NCI-H146 (cell line): Measurements from ENCODE around the gene MARCHF3.
A peak's percentile ranks its signal among the peaks of the same experiment; 100 is the strongest.
"Not testable (repeated sequence)": the region's sequence is repeated elsewhere in the genome, so short reads cannot be mapped to it uniquely, and the experiment has no call there.

Experiments used
- DNase-seq: peaks from one replicate; lab custom pipeline; 2025; lab: John Stamatoyannopoulos, UW

Gene MARCHF3

DNA sequence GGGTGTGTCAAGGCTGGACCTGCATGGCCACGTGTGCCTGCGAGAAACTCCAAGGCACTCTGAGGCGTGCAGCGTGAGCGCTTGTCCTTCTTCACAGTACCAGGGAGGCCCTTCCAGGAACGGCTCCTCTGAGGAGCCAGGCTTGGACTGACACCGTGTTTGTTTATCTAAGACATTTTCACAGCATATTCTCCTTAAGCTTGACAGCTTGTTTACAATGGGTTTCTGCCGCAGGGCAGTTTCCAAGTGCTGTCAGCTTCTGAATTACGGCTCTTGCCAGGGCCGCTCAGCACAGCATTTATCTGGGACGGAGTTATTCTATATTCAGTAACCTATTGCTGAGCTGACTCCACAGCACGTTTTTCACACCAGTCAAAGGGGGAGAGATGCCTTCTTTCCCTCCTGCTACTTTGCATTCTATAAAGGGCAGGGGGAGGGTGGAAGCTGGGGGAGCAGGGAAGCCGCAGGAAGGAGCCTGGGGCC is 155.0 kb downstream of the MARCHF3 start:
- no peak for DNase-seq

DNA sequence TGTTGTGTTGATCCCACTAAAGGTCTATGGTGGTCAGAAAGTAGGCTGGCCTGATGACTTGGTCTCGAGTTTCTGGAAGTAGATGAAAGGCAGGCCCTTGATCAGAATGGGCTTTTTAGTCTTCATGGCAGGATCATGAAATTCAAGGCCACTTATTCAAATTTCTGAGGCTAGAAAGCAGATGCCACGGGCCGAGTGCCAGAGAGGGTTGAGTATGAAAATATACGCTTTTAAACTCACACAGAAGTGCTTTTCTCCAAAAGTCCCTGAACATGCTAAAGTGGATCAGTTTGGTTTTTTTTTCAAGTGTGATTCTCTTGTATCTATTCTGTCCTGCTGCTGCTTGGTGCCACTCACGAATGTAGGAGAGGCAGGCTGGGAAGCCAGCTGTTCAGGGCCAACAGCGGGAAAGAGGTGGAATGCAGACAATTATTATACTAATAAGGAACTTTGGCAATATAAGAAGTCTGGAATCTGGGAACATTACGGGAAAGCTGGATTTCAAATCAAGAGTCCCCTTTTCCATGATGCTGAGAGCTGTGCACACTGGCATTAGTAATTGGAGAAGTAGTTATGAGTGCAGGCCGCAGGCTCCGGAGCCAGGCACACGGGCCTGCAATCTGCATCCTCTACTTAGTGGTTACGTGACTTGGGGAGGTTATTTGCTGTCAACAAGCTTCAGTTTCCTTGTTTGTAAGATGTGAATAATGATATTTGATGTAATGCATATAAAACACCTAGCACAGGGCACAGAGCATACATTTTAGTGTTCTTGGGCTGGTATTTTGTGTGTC is 157.6 kb downstream of the MARCHF3 start:
- DNase-seq = no peak

DNA sequence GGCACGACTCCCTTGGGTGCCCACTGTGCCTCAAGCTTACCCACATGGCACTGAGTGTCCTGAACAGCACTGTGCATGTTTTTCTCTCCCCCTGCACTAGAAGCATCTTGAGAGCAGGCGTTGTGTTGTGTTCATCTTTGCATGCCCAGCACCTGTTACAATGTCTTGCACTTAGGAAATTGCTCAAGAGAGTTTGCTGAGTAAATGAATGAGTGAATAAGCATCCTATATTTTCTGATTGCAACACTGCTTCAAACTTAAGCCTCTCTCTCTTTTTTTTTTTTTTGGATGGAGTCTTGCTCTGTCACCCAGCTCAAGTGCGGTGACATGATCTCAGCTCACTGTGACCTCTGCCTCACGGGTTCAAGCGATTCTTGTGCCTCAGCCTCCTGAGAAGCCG is 158.9 kb downstream of the MARCHF3 start:
- DNase-seq = no peak

DNA sequence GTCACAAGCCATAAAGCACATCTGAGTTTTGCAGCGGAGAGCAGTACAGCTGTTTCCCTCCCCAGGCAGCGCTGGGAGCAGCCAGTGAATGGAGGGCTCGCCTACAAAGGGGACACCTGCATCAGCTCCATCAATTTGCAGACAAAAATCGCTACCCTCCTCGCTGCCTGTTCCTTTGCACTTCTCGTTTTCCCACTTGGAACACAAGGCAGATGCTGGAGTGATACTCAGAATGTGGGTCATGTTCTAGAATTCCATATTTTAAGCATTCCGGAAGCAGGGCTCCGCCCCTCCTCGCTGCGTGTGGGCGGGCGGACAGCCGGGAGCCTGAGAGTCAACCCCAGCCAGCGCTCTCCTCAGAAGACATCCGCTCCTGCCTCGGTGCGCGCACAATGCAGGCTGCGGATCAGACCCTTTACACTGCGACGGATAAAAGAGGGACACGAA is 161.3 kb downstream of the MARCHF3 start:
- no peak for DNase-seq

DNA sequence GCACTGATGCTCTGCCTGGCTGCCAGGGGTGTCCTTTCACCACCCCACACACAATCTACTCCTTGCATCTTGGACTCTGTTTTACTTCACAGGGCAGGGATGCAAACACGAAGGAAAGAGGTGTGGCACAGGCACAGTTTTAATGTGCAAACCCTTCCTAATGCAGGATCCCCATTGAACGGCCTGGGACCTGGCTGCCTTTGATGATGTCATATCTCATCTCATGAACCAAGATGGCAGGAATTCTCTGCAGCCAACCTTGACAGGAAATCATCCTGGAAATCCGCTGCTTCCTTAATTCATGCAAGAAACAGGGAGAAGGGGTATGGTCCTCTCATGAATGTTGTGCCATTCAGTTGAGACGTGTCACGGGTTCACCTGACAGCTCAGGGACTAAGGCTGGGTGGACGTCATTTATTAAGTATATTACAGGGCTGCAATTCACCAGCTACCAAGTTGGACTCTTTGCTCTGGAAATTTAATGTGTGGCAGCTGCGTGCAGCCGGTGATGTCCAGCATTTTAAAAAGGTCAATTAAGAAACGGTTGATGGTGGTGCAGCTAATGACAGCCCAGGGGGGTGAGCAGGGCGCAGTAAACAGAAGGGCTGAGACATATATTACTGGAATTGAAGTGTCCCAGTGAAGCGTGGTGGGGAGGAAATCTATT is 161.9 kb downstream of the MARCHF3 start:
- peak; percentile 2 for DNase-seq

DNA sequence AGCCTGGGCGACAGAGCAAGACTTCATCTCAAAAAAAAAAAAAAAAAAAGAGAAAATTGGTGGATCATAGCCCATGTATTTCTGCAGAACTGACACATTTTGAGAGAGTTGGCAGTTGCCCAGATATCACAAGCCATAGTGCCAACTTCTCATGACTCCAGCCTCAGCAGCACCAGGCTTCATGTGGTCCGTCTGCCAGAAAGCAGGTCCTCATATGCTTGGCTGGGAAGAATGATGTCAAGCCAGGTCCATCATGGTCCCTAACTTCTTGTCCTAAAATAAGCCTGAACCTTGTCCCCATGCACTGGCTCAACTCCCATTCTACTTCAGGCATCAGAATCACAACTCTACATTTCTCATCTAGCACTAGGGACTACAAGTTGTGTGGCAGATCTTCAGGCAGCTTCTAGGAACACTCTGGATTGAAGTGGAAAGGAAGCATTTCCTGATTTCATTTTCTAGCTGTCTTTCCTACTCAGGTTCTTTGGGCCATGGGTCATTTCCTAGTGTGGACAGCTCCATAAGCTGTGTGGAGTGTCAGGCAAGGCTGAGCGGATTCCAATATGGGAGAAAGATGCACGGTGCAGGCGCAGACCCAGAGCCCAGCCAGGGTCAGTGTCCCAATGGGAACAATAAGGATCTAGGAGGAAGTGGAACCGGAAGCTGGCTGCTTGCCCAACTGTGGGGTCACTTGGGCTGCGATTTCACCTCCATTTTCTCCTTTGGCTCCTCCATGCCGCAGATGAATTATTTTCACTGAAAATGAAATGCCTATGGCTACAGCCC is 163.3 kb downstream of the MARCHF3 start:
- no peak for DNase-seq

DNA sequence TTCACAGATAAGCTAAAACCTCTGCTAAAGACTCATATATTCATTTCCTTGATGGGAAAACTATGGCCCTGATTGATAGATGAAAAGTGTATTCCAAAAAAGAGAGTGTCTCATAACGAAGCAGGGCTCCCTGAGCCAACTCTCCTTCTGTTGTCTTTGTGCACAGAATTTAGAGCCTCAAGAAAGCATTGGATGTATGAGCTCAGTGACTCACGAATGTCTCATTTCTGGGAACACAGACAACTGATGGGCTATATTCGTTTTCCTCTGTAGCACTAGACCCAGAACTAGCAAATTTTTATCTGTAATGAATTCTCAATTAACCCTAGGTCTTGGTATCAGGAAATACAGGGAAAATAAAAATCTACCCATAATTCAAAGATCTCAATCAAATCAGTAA is 165.1 kb downstream of the MARCHF3 start:
- DNase-seq = no peak

DNA sequence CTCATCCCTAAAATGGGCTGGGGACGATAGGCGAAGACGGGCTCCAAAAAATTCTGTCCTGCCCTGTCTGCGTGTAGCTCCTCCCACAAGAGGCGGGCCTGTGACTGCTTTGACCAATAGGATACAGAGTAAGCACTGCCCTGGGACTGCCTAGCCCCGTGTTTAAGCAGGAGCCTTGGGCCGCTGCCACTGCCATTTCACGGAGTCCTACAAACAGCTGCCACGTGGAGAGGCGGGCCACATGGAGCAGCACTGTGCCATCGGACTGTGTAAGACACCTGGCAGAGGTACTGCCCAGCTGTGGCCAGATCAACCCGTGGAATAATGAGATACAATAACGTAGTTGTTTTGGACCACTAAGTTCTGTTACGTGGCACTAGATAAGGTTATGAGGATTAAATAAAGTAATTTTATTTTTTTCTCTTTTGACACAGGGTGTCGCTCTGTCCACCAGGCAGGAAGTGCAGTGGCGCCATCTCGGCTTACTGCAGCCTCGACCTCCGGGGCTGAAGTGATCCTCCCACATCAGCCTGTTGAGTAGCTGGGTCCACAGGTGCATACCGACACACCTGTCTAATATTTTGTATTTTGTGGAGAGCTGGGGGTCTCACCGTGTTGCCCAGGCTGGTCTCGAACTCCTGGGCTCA is 166.2 kb downstream of the MARCHF3 start:
- no peak for DNase-seq

DNA sequence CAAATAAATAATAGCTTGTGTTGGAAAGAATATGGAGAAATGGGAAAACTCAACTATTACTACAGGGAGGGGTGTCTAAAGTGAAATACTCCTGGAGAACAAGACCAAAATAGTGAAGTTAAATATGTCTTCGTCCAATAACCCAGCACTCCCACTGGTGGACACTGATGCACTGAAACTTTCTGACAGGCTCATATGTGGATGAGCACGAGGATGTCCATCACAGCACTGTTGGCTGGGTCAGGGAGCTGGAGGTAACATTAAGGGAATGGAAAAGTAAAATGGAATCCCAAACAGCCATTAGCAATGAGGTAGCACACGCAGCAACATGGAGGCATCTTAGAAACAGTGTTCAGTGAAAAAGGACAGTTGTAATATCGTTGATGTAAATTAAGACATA is 167.0 kb downstream of the MARCHF3 start:
- DNase-seq = no peak

DNA sequence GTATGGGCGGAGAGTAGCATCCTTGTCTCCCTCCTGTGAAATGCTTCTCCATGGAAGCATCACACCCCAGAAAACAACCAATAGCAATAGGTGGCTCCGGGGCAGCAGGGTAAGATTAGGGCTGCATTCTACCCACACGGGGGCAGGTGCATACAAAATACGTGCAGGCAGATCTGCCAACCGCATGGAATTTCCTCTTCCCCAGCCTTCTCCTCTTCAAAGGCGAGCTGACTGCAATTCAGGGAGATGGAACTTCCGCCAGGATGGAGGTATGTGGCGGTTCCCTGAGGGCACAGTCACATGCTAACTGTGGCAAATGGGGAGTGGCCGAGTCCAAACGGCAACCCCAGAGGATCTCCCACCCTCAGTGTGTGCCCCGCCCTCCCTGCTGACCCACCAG is 171.9 kb downstream of the MARCHF3 start:
- no peak for DNase-seq

DNA sequence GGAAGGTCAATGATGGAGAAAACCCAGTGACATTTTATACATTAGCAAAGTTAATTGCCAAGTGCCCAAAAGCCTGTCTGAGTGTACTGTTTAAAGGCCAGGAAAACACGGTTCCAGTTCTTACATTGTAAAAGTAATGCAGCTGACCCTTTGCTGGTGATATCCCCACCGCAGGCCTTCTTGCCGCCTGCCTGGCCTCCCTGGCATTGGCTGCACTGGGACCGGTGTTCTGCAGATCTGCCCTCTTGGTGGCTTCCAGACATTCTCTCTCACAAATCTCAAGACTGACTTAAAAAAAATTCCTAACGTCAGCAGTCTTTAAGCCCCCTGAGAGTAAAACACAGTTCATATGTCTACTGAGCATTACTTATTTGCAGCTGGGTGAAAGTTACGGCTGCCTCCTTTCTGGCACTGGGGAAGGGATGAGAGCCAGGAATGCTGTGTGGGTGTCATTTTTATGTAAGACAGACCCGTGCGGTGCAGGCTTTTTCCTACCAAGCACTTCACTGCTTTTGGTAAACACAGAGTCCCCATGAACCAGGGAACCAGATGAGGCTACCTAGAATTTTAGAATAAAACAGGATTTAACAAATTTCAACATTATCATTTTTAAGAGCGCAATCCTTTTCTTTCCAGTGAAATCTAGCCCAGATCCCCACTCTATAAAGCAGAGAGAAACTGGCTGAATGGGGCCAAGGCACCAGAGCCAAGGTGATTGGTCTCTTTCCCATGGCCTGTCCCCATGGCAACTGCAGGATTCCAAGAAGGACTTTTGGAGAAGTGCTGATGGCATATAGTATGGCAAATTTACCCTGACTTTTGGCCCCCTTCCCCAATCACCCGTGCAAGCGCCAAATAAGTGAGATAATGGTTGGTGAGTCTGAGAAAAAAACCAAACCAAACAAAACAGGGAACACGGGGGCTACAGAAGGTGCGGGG is 172.6 kb downstream of the MARCHF3 start:
- no peak for DNase-seq

DNA sequence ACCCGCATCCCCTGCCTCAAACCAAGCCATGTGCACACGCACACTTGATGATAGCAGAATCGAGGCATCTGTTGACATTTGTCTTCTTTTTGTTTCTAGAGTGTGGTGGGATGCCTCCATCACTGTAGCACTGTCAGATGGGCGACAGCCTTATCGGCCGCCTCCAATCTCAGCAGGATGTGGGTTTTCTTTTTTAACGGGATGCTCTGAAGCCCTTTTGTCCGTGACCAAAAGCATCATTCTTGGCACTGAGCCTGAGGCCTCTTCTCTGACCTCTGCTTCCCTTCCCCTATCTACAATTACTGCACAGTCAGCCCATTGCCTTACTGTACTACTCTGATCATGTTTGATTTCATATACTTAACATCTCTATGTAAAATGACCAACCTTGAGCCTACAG is 175.1 kb downstream of the MARCHF3 start:
- DNase-seq = no peak

DNA sequence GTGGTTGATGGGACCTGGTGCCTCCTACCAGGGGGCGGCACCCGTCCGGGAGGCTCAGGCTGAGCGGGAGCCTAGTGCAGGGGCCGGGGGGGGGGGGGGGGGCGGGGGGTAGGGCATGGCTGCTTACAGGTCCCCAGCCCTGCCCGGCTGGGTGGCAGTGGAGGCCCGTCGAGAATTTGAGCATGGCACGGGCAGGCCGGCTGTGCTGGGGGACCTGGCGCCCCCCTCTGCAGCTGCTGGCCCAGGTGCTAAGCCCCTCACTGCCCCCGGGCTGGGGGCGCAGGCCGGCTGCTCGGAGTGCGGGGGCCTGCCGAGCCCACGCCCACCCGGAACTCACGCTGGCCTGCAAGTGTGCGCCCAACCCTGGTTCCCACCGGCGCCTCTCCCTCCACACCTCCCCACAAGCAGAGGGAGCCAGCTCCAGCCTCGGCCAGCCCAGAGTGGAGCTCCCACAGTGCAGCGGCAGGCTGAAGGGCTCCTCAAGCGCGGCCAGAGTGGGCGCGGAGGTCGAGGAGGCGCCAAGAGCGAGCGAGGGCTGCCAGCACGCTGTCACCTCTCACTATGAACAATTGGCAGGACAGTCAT is 175.7 kb downstream of the MARCHF3 start:
- DNase-seq = no peak

DNA sequence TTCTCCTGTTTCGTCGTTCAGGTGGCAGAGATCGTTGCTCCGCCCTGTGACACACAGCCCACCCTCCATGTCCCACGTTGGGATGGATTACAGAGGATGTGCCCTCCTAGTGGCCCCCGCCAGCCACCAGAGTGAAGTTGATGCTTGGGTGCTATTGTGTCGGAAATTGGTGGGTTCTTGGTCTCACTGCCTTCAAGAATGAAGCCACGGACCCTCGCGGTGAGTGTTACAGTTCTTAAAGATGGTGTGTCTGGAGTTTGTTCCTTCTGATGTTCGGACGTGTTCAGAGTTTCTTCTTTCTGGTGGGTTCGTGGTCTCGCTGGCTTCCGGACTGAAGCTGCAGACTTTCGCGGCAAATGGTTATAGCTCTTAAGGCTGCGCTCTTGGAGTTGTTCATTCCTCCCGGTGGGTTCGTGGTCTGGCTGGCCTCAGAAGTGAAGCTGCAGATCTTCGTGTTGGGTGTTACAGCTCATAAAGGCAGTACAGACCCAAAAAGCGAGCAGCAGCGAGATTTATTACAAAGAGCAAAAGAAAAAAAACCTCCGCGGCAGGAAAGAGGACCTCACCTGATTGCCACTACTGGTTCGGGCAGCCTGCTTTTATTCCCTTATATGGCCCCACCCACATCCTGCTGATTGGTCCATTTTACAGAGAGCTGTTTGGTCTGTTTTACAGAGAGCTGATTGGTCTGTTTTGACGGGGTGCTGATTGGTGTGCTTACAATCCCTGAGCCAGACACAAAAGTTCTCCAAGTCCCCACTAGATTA is 176.6 kb downstream of the MARCHF3 start:
- DNase-seq = not testable (repeated sequence)

DNA sequence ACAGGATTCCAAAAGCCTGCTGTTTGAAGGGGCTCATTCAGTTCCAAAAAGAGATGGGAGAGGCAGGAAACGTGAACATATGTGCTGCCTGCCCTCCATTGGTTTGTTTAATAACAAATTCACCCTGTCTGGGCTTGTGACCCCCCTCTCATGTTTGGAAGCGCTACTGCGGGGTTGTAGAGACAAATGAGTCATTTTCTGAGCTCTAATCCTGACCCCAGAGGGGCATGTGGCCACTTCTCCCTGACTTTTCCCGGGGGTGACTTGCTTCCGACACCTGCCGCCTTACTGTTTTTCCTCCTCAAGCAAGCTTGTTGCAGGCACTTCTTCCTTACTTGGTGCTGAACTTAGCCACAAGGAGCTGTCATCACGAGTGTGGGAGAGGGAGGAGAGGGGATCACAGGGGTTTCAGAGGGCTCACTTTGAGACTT is 177.5 kb downstream of the MARCHF3 start:
- DNase-seq = no peak

DNA sequence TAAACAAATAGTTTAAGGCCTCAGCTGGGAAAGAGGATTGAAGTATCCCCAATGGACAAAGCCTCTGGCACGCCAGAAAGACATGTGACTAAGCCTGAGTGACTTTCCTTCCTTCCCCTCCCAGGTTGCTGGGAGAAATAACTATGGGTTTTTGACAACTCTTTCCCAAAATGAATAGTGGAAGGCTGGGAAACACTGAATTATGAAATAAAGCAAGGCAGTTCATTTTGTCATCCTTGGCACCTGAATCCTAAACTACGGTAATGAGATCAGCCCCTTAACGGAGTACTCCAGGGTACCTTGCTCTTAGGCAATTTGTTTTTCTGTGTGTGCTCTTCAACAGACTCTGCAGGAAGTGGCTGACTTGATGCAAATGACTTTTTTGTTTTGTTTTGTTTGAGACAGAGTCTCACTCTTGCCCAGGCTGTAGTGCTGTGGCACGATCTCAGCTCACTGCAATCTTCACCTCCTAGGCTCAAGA is 178.2 kb downstream of the MARCHF3 start:
- DNase-seq = no peak

DNA sequence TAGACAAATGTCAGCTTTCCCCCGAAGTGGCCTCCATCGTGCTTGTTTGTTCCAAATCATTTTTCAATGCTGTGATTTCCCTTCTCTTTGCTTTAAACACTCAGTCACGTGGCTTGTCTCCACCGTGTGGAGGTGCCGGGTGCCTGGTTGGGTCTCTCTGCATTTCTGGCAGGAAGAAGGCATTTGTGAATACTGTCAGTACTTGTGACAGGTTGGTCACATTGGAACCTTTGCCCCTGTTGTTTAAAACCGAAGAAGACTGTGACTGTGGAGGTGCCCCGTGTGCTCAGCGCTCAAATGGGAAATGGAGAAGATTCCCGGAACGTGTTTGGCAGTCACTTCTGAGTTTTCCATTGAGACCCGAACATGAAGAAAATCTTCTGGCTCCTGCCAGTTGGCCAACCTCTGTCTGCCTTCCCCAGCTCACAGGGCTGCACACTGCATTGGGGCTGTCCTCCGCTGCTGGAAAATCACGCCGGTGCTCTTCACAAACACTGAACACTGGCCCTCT is 178.8 kb downstream of the MARCHF3 start:
- no peak for DNase-seq

DNA sequence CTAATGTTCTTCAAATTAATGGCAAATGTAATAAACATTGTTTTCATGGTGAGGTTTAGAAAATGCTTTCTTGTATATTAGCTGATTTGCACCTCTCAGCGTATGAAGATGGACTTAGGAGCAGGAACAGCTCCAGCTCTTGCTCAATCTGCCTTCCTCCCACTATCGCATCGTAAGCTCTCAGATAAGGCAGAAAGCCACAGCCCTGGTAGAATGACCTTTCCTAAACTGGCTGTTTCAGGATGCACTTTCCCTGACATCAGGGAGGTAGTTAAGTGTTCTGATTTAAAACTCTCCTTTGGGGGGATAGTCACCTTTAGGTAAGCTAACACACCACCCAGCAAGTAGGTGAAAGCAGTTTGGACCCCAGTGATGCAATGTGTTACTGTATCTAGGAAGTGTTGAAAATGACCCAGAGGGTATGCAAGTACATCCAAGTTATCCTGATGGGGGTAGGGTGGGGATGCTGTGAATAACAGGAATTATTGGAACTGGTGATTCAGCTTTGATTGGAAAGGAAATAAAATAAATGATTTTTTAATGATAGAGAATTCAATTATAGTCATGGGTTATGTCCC is 181.2 kb downstream of the MARCHF3 start:
- no peak for DNase-seq

DNA sequence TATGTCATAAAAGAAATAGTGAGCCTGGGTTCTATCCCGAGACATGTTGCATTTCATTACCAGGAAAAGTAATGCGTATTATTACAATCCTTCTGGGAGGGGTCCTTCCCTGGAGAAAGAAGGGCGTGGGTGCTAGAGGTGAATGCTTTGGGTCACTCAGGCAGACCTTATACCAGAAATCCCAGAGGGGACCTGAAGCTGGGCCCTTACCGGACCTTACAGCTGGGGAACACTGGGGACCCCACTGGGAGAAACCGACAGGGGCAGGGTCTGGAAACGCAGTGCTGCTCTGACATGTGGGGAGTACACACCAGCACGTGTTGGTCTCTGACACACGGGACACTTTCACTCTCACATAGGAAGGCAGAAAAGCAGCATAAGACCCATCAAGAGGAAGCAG is 182.1 kb downstream of the MARCHF3 start:
- no peak for DNase-seq
